HG02642 (cell line): ENCODE data around the gene CR2.
"Not testable (repeated sequence)": the region's sequence is repeated elsewhere in the genome, so short reads cannot be mapped to it uniquely, and the experiment has no call there.

Source experiments
- ATAC-seq: cut with Tn5 transposase; IDR thresholded peaks from one replicate; pipeline ENCODE4 v1.9.1; 2021; ENCODE audit warnings: mild to moderate bottlenecking; ENCODE audit not compliant: unreplicated experiment, poor library complexity

Gene CR2

GRCh38 chr1:207454046-207454964 lies at the start of gene CR2:
Gene CR2 (plus strand): TSS chr1:207454328. CDS start chr1:207454419, 91 bp downstream.
- peak; percentile 88 for ATAC-seq

- ATAC-seq, result no peak
Observed at GRCh38 chr1:207404849-207405525, 49.1 kb upstream of the CR2 start.

- no peak for ATAC-seq
Observed at GRCh38 chr1:207405814-207406213, 48.3 kb upstream of the CR2 start.

- no peak for ATAC-seq
Observed at GRCh38 chr1:207407655-207408260, 46.4 kb upstream of the CR2 start.

- ATAC-seq, result no peak
Observed at GRCh38 chr1:207412845-207413244, 41.3 kb upstream of the CR2 start.

GRCh38 chr1:207414606-207415108 lies 39.5 kb upstream of the CR2 start:
- ATAC-seq, result peak; percentile 83

- ATAC-seq, result no peak
Observed at GRCh38 chr1:207417076-207417475, 37.1 kb upstream of the CR2 start.

GRCh38 chr1:207418351-207418750 lies 35.8 kb upstream of the CR2 start:
- no peak for ATAC-seq

- no peak for ATAC-seq
Observed at GRCh38 chr1:207420109-207420508, 34.0 kb upstream of the CR2 start.

- no peak for ATAC-seq
Observed at GRCh38 chr1:207421078-207421477, 33.0 kb upstream of the CR2 start.

GRCh38 chr1:207423560-207424292 lies 30.4 kb upstream of the CR2 start:
- no peak for ATAC-seq

- ATAC-seq, result peak; percentile 42
Observed at GRCh38 chr1:207424570-207425131, 29.5 kb upstream of the CR2 start.

- no peak for ATAC-seq
Observed at GRCh38 chr1:207427832-207428585, 26.1 kb upstream of the CR2 start.

- no peak for ATAC-seq
Observed at GRCh38 chr1:207428783-207429182, 25.3 kb upstream of the CR2 start.

GRCh38 chr1:207429963-207430362 lies 24.2 kb upstream of the CR2 start:
- ATAC-seq, result peak; percentile 53

- ATAC-seq, result no peak
Observed at GRCh38 chr1:207430602-207431001, 23.5 kb upstream of the CR2 start.

- ATAC-seq, result no peak
Observed at GRCh38 chr1:207431508-207431907, 22.6 kb upstream of the CR2 start.

- ATAC-seq, result no peak
Observed at GRCh38 chr1:207433435-207433834, 20.7 kb upstream of the CR2 start.

GRCh38 chr1:207436746-207437145 lies 17.4 kb upstream of the CR2 start:
- ATAC-seq, result not testable (repeated sequence)
